Spinal cord (tissue), 10 donors: ENCODE data around the gene PRRC2B. TPM values are rescaled to one million over a fixed set of nuclear protein-coding genes. Genes with fewer than 3 reads are reported as not detected.

Experiments used
- DNase-seq, 6 donors: peaks; one replicate each; pipeline versions ENCODE4 v3.0.0 to v3.0.0-alpha.2; 2013 to 2015; ENCODE audit warnings: low spot score in 6 of 6, low read depth in 4 of 6
- H3K27ac ChIP-seq: one replicate; pipeline ENCODE4 v1.5.1; 2013; ENCODE audit warnings: low read depth, low read length, control low read depth
- H3K27me3 ChIP-seq: one replicate; pipeline ENCODE4 v1.6.1; 2013; ENCODE audit warnings: low read length; ENCODE audit not compliant: control insufficient read depth, insufficient read depth
- H3K36me3 ChIP-seq: one replicate; pipeline ENCODE4 v1.6.1; 2013; ENCODE audit warnings: low read length; ENCODE audit not compliant: control insufficient read depth, insufficient read depth
- H3K4me1 ChIP-seq: one replicate; pipeline ENCODE4 v1.6.1; 2013; ENCODE audit warnings: low read length; ENCODE audit not compliant: control insufficient read depth, insufficient read depth
- H3K4me3 ChIP-seq: one replicate; pipeline ENCODE4 v1.5.1; 2013; ENCODE audit warnings: low read depth, low read length, control low read depth
- H3K9me3 ChIP-seq: one replicate; pipeline ENCODE4 v1.6.1; 2013; ENCODE audit warnings: low read length; ENCODE audit not compliant: control insufficient read depth, insufficient read depth
- WGBS: methylation state at CpG from one replicate; pipeline ENCODE4 v1.1.5; 2013; ENCODE audit warnings: missing lambda C conversion rate; ENCODE audit not compliant: insufficient coverage; 5-methylcytosine and 5-hydroxymethylcytosine counted together
- polyA plus RNA-seq, 2 donors: library from polyadenylated mRNA; unstranded; fragments of 120-200 nt; gene quantifications; one replicate each; pipeline ENCODE4 v1.2.1, GENCODE V29; 2013; ENCODE audit not compliant: insufficient read length in 2 of 2
- total RNA-seq, 2 donors: library from RNA; depleted of rRNA in 1 of 2; stranded (reverse); fragments of 120-200 nt in 1 of 2; fragments of >200 nt in 1 of 2; gene quantifications; one replicate each; pipeline versions ENCODE4 v1.2.3 to v1.2.4, GENCODE V29; 2013 to 2014
- donor health status: healthy.

Gene PRRC2B
- total and polyA plus RNA-seq, 4 donors = 112 to 219 (median 158) TPM

- peaks cover 79% of the 10 kb centered on the region for H3K36me3 ChIP-seq
- no peaks in the 10 kb centered on the region for H3K4me1 ChIP-seq
- no peaks in the 10 kb centered on the region for H3K27me3 ChIP-seq
- WGBS = 93% methylated on average over 9 of the region's 10 CpGs
- H3K27ac ChIP-seq = no peak overlapping the region
- no peaks in the 10 kb centered on the region for H3K9me3 ChIP-seq
- DNase-seq = no peak
- H3K4me3 ChIP-seq = no peak overlapping the region
Measured at GRCh38 chr9:131457746-131458145, 63.9 kb downstream of the PRRC2B start.

- DNase-seq = no peak
- Histone ChIP-seq H3K27ac (no peak overlapping the region), H3K4me1 (no peaks in the 10 kb centered on the region), H3K9me3 (no peaks in the 10 kb centered on the region), H3K4me3 (no peak overlapping the region), H3K27me3 (no peaks in the 10 kb centered on the region), H3K36me3 (peaks cover 81% of the 10 kb centered on the region)
- 93% methylated on average over 10 of the region's 10 CpGs for WGBS
Measured at GRCh38 chr9:131459056-131459455, 65.2 kb downstream of the PRRC2B start.

GRCh38 chr9:131461166-131461565, 67.3 kb downstream of the PRRC2B start:
- 88% methylated on average over 1 of the region's 1 CpG for WGBS
- peaks cover 81% of the 10 kb centered on the region for H3K36me3 ChIP-seq
- no peak for DNase-seq

GRCh38 chr9:131464354-131465000, 70.6 kb downstream of the PRRC2B start:
- Histone ChIP-seq H3K4me1 (no peaks in the 10 kb centered on the region), H3K27ac (no peak overlapping the region), H3K27me3 (no peaks in the 10 kb centered on the region), H3K4me3 (no peak overlapping the region), H3K36me3 (peaks cover 80% of the 10 kb centered on the region), H3K9me3 (no peaks in the 10 kb centered on the region)
- DNase-seq = no peak
- WGBS = 97% methylated on average over 19 of the region's 24 CpGs

More at GRCh38 chr9:131461166-131461565, 67.3 kb downstream of the PRRC2B start:
- Histone ChIP-seq H3K27me3 (no peaks in the 10 kb centered on the region), H3K9me3 (no peaks in the 10 kb centered on the region), H3K4me3 (no peak overlapping the region), H3K27ac (no peak overlapping the region), H3K4me1 (no peaks in the 10 kb centered on the region)

GRCh38 chr9:131465401-131465800, 71.5 kb downstream of the PRRC2B start:
- 94% methylated on average over 3 of the region's 6 CpGs for WGBS
- Histone ChIP-seq H3K4me3 (no peak overlapping the region), H3K4me1 (no peaks in the 10 kb centered on the region), H3K27ac (no peak overlapping the region), H3K9me3 (no peaks in the 10 kb centered on the region), H3K27me3 (no peaks in the 10 kb centered on the region), H3K36me3 (peaks cover 80% of the 10 kb centered on the region)
- DNase-seq = no peak

- H3K27ac ChIP-seq = no peak overlapping the region
- H3K27me3 ChIP-seq = no peaks in the 10 kb centered on the region
- H3K4me1 ChIP-seq = no peaks in the 10 kb centered on the region
- peaks cover 67% of the 10 kb centered on the region for H3K36me3 ChIP-seq
- no peak for DNase-seq
- 93% methylated on average over 3 of the region's 13 CpGs for WGBS
- no peak overlapping the region for H3K4me3 ChIP-seq
- H3K9me3 ChIP-seq = no peaks in the 10 kb centered on the region
Measured at GRCh38 chr9:131467214-131467935, 73.5 kb downstream of the PRRC2B start.

- Histone ChIP-seq H3K27me3 (no peaks in the 10 kb centered on the region), H3K36me3 (peaks cover 70% of the 10 kb centered on the region), H3K27ac (no peak overlapping the region), H3K9me3 (no peaks in the 10 kb centered on the region), H3K4me3 (no peak overlapping the region), H3K4me1 (no peaks in the 10 kb centered on the region)
- WGBS = 80% methylated on average over 1 of the region's 4 CpGs
- no peak for DNase-seq
Measured at GRCh38 chr9:131468031-131468430, 74.1 kb downstream of the PRRC2B start.

GRCh38 chr9:131469356-131469755, 75.5 kb downstream of the PRRC2B start:
- WGBS = 89% methylated on average over 6 of the region's 6 CpGs
- no peak for DNase-seq
- Histone ChIP-seq H3K27me3 (no peaks in the 10 kb centered on the region), H3K9me3 (no peaks in the 10 kb centered on the region), H3K36me3 (peaks cover 72% of the 10 kb centered on the region), H3K27ac (no peak overlapping the region), H3K4me3 (no peak overlapping the region), H3K4me1 (no peaks in the 10 kb centered on the region)

GRCh38 chr9:131469951-131470350, 76.1 kb downstream of the PRRC2B start:
- Histone ChIP-seq H3K4me1 (no peaks in the 10 kb centered on the region), H3K27ac (no peak overlapping the region), H3K36me3 (peaks cover 72% of the 10 kb centered on the region), H3K27me3 (no peaks in the 10 kb centered on the region), H3K9me3 (no peaks in the 10 kb centered on the region), H3K4me3 (no peak overlapping the region)
- WGBS = 96% methylated on average over 13 of the region's 16 CpGs
- no peak for DNase-seq

GRCh38 chr9:131470581-131470991, 76.7 kb downstream of the PRRC2B start:
- whole genome bisulfite sequencing = 95% methylated on average over 11 of the region's 12 CpGs
- Histone ChIP-seq H3K9me3 (no peaks in the 10 kb centered on the region), H3K36me3 (peaks cover 75% of the 10 kb centered on the region), H3K4me3 (no peak overlapping the region), H3K27ac (no peak overlapping the region), H3K4me1 (no peaks in the 10 kb centered on the region), H3K27me3 (no peaks in the 10 kb centered on the region)
- no peak for DNase-seq
